ENCODE data around the gene BATF3.

Gene BATF3

DNA sequence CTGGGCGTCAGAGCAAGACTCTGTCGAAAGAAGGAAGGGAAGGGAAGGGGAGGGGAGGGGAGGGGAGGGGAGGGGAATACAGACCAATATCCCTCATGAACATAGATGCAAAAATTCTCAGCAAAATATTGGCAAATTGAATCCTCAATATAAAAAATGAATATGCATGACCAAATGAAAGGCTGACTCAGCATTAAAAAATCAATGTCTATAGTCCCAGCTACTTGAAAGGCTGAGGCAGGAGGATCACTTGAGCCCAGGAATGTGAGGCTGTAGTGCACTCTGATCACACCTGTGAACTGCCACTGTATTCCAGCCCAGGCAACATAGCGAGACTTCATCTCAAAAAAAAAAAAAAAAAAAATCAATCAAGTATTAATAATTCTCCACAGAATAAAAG lies 24.0 kb downstream of the BATF3 start:
- TF ChIP-seq, protein P1, sequence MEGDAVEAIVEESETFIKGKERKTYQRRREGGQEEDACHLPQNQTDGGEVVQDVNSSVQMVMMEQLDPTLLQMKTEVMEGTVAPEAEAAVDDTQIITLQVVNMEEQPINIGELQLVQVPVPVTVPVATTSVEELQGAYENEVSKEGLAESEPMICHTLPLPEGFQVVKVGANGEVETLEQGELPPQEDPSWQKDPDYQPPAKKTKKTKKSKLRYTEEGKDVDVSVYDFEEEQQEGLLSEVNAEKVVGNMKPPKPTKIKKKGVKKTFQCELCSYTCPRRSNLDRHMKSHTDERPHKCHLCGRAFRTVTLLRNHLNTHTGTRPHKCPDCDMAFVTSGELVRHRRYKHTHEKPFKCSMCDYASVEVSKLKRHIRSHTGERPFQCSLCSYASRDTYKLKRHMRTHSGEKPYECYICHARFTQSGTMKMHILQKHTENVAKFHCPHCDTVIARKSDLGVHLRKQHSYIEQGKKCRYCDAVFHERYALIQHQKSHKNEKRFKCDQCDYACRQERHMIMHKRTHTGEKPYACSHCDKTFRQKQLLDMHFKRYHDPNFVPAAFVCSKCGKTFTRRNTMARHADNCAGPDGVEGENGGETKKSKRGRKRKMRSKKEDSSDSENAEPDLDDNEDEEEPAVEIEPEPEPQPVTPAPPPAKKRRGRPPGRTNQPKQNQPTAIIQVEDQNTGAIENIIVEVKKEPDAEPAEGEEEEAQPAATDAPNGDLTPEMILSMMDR (IDR thresholded peaks at IDR 0.05; ENCODE audit: low read depth, low read length, missing control alignments), result no peak
- H3K4me3 ChIP-seq (replicated peaks; ENCODE audit: low read depth, low read length), result no peak overlapping the region
- no peak for DNase-seq (ENCODE audit: extremely low read depth, low read depth)

DNA sequence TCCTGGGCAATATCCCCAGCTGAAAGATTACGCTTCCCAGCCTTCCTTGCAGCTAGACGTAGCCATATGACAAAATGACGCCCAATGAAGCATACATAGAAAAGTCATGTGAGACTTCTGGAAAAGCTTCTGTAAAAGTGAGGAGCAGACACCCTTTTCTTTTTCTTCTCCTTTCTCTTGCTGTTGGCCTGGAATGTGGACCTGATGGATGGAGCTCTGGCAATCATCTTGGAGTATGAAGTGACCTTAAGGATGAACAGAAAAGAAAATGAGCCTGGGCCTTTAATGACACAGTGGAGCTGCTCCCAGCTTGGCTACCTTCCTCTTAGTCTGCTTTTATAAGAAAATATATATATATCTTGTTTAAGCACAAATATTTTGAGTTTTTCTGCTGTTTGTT lies 24.8 kb downstream of the BATF3 start:
- TF ChIP-seq, protein P1 (IDR thresholded peaks at IDR 0.05; ENCODE audit: low read depth, low read length, missing control alignments), result no peak
- H3K4me3 ChIP-seq (replicated peaks; ENCODE audit: low read depth, low read length), result no peak overlapping the region
- no peak for DNase-seq (ENCODE audit: extremely low read depth, low read depth)

DNA sequence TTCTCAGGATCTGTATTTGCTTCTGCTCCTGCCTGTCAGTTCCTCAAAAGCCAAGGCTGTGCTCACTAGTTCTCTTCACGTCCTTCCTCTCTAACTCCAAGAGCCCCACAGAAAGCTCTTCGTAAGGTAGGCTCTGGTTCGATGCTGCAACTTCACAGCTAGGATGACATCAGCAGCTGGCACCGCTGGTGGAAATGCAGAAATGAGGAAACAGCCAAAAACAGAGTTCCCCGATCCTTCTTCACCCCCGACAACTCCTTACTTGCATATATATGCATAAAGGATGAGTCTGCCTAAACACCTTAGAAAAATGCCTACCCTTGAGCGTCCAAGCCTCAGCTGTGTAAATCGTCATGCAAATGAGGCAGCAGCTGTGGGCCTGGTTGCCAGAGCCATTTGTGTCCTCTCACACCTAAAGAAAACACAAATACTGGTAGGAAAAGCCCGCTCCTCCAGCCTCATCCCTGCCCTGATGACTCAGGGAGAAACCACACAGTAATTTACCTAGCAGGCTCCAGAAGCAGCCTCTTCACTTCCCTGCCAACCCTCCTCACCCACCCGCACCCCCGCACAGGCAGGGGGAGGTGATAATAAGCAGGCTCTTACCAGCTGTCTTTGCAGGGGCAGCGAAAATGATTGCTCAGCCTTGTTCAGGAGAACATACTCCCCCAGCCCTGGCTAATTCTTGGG lies 28.2 kb downstream of the BATF3 start:
- no peak for DNase-seq (ENCODE audit: extremely low read depth, low read depth)
- no peak overlapping the region for H3K4me3 ChIP-seq (replicated peaks; ENCODE audit: low read depth, low read length)
- TF ChIP-seq, protein P1 (IDR thresholded peaks at IDR 0.05; ENCODE audit: low read depth, low read length, missing control alignments), result no peak

DNA sequence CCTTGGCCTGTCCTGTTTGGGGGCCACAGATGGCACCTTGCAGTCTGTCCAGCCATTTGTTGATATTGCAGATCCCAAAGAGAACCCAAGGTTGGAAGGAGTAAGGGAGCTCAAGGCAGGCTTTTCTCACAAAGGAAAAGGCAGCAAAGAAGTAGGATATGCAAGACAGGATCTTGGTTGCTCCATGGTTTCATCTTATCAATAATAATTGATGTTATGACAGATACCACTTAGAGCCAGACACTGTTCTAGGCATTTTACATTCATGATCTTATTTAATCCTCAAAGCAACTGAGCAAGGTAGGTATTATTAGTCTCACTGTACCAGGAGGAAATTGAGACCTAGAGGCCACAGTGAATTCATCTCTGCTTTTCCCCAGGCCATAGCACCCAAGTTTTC lies 28.8 kb downstream of the BATF3 start:
- H3K4me3 ChIP-seq (replicated peaks; ENCODE audit: low read depth, low read length), result no peak overlapping the region
- no peak for DNase-seq (ENCODE audit: extremely low read depth, low read depth)
- TF ChIP-seq, protein P1 (IDR thresholded peaks at IDR 0.05; ENCODE audit: low read depth, low read length, missing control alignments), result no peak

DNA sequence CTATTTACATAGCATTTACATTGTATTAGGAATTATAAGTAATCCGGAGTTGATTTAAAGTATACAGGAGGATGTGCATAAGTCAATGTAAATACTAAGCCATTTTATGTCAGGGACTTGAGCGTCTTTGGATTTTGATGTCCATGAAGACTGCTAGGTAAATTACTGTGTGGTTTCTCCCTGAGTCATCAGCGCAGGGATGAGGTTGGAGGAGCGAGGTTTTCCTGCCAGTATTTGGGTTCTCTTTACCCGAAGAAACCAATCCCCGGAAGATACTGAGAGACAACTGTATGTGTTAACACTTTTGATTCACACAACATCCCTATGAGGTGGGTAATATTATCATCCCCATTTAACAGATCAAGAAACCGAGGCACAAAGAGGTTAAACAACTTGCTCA lies 29.3 kb downstream of the BATF3 start:
- no peak for DNase-seq (ENCODE audit: extremely low read depth, low read depth)
- TF ChIP-seq, protein P1 (IDR thresholded peaks at IDR 0.05; ENCODE audit: low read depth, low read length, missing control alignments), result no peak
- no peak overlapping the region for H3K4me3 ChIP-seq (replicated peaks; ENCODE audit: low read depth, low read length)

DNA sequence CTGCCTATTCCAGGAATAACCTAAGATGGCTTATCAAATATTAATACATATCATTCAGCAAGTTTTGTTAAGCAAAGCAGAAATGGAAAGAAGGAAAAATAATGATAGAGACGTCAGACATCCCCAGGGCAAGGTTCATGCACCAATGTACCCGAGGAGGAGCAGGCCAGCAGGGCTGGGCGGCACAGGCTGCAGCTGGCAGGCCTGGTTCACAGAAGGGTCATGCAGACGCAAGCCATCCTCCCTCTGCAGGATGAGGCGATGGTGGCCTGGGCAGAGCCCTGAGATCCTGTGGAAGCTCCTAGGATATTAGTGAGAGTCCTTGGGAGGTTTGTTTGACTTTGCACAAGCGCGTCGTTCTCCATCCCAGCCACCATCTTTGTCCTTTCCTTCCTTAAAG lies 30.0 kb downstream of the BATF3 start:
- DNase-seq (ENCODE audit: extremely low read depth, low read depth), result no peak
- TF ChIP-seq, protein P1 (IDR thresholded peaks at IDR 0.05; ENCODE audit: low read depth, low read length, missing control alignments), result no peak

DNA sequence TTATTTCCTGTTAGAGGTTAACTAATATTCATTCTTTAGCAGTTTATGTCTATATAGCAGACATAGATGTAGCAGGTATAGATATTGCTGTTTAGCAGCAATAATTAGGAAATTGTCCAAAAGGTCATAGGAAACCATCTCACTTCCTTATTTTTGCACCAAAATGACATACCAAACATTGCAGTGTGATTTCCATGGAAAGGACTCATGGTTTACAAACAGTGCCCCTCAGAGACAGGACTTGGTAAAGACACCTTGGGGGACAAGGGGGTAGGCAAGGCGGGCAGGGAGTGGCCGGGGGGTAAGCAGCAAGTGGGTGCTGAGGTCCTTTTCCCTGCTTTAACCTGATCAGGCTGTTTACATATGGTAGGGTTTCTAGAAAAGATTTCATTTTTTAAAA lies 30.5 kb downstream of the BATF3 start:
- no peak for DNase-seq (ENCODE audit: extremely low read depth, low read depth)
- no peak overlapping the region for H3K4me3 ChIP-seq (replicated peaks; ENCODE audit: low read depth, low read length)
- TF ChIP-seq, protein P1 (IDR thresholded peaks at IDR 0.05; ENCODE audit: low read depth, low read length, missing control alignments), result no peak

More for the DNA sequence above, 30.0 kb downstream of the BATF3 start:
- H3K4me3 ChIP-seq (replicated peaks; ENCODE audit: low read depth, low read length), result no peak overlapping the region

Data from HFF-Myc (cell line).